ENCODE data around the gene ZBTB42.

DNA sequence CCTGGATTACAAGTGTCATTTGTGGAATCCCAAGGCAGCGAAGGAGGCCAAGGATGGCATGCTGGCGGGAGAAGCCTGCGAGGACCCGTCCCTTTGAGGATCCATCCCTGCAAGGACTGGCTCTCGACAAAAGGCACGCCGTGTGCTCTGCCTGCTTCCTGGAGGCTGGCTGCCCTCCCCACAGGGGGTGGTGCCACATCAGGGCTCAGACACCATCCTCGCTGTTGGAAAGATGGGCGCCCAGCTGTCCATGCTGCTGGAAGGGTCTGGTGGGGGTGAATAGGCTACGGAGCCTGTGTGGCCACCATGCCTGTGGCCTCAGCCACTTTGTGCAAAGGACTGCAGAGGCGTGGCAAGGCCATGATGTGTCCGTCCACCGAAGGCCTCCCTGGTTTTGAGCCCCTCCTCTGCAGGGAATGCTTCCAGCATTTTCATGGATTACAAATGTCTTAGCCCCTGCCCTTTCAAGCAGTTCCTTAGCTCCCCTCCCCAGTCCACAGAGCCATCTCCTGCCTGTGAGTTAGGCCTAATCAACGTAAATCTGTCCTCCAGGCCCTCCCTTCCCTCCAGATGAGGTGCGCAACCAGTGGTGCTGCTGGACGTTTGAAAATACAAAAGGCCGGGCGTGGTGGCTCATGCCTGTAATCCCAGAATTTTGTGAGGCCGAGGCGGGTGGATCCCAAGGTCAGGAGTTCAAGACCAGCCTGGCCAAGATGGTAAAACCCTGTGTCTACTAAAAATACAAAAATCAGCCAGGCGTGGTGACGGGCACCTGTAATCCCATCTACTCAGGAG, 22.1 kb downstream of the ZBTB42 start:
- TF ChIP-seq, protein P1, sequence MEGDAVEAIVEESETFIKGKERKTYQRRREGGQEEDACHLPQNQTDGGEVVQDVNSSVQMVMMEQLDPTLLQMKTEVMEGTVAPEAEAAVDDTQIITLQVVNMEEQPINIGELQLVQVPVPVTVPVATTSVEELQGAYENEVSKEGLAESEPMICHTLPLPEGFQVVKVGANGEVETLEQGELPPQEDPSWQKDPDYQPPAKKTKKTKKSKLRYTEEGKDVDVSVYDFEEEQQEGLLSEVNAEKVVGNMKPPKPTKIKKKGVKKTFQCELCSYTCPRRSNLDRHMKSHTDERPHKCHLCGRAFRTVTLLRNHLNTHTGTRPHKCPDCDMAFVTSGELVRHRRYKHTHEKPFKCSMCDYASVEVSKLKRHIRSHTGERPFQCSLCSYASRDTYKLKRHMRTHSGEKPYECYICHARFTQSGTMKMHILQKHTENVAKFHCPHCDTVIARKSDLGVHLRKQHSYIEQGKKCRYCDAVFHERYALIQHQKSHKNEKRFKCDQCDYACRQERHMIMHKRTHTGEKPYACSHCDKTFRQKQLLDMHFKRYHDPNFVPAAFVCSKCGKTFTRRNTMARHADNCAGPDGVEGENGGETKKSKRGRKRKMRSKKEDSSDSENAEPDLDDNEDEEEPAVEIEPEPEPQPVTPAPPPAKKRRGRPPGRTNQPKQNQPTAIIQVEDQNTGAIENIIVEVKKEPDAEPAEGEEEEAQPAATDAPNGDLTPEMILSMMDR (IDR thresholded peaks at IDR 0.05) = no peak
- no peak for TF ChIP-seq POLR2A (IDR thresholded peaks at IDR 0.05)
